HCT116 (cell line): ENCODE measurements around the gene FRAS1. TPM values are rescaled to one million over a fixed set of nuclear protein-coding genes. Genes with fewer than 3 reads are reported as not detected.
"Not testable (repeated sequence)": the region's sequence is repeated elsewhere in the genome, so short reads cannot be mapped to it uniquely, and the experiment has no call there.

Experiments used
- ATAC-seq: fragments of 200-7000 bp; cut with Tn5 transposase; 2 replicates; pipeline ENCODE4 v1.9.1; 2020; ENCODE audit warnings: mild to moderate bottlenecking, moderate library complexity
- BruUV-seq: library from RNA; stranded (reverse); fragments of 400-500 nt; replicated peaks from 2 replicates; lab custom pipeline; 2021; lab: Mats Ljungman, UMichigan
- CTCF ChIA-PET: fragments of 300-600 bp; sonication (Branson Sonifier 250); formaldehyde crosslinking; loops from one replicate; lab custom pipeline; 2021; ENCODE audit warnings: antibody characterized with exemption; lab: Charles Lee
- POLR2A ChIA-PET: fragments of 300-600, 350-600 bp; sonication (Branson Sonifier 250); formaldehyde crosslinking; loops from one replicate; lab custom pipeline; 2021; ENCODE audit warnings: antibody characterized with exemption; lab: Charles Lee
- RAD21 ChIA-PET, 2 experiments: fragments of 300-600 bp; sonication (Branson Sonifier 250); formaldehyde crosslinking; loops; one replicate each; lab custom pipeline; 2023; ENCODE audit warnings: low total read pairs in 2 of 2; ENCODE audit not compliant: uncharacterized antibody in 2 of 2, unreplicated experiment in 2 of 2, low non-redundant PET in 1 of 2; lab: Charles Lee
- DNase-seq: peaks from one replicate; pipeline ENCODE4 v3.0.0-alpha.2; 2010; ENCODE audit warnings: low read depth, low spot score
- H2AFZ ChIP-seq: fragments of 200-600 bp; shearing (Covaris generic), sonication (generic); 2 replicates; pipeline ENCODE4 v1.6.1; 2017; ENCODE audit warnings: low read depth, mixed run types, mixed read lengths, antibody characterized with exemption, low read length; ENCODE audit not compliant: poor library complexity, severe bottlenecking
- H3K27ac ChIP-seq: 2 replicates; pipeline ENCODE4 v1.5.1; 2012; ENCODE audit warnings: low read depth, low read length
- H3K27me3 ChIP-seq: fragments of 200-600 bp; sonication (generic); 2 replicates; pipeline ENCODE4 v1.6.1; 2016; ENCODE audit warnings: mixed run types, low read length, mixed read lengths; ENCODE audit not compliant: insufficient read depth
- H3K36me3 ChIP-seq, 2 experiments: fragments of 200-500 bp in 1 of 2; fragments of 200-600 bp in 1 of 2; sonication (Bioruptor generic) in 1 of 2; sonication (generic) in 1 of 2; 2 replicates each; pipeline versions ENCODE4 v1.5.1 to v1.6.1; 2014 to 2016; ENCODE audit warnings: low read length in 2 of 2, inconsistent platforms in 1 of 2, mixed read lengths in 1 of 2, mixed run types in 1 of 2; ENCODE audit not compliant: insufficient read depth in 2 of 2, control insufficient read depth in 1 of 2
- H3K4me1 ChIP-seq, 2 experiments: fragments of 200-600 bp in 1 of 2; sonication (generic) in 1 of 2; 2 replicates each; pipeline versions ENCODE4 v1.5.1 to v1.6.1; 2012 to 2017; ENCODE audit warnings: low read length in 2 of 2, inconsistent platforms in 1 of 2, mild to moderate bottlenecking in 1 of 2, mixed read lengths in 1 of 2, mixed run types in 1 of 2, moderate library complexity in 1 of 2; ENCODE audit not compliant: insufficient read depth in 2 of 2, control insufficient read depth in 1 of 2
- H3K4me2 ChIP-seq: fragments of 200-600 bp; sonication (generic); 2 replicates; pipeline ENCODE4 v1.6.1; 2017; ENCODE audit warnings: mixed run types, low read length, mixed read lengths
- H3K4me3 ChIP-seq, 2 experiments: fragments of 200-600 bp in 1 of 2; sonication (generic) in 1 of 2; replicated peaks in 1 of 2; 2 replicates each; pipeline ENCODE4 v1.5.1; 2011 to 2016; ENCODE audit warnings: low read length in 2 of 2, control low read depth in 1 of 2, low read depth in 1 of 2, mild to moderate bottlenecking in 1 of 2, mixed read lengths in 1 of 2, mixed run types in 1 of 2
- H3K79me2 ChIP-seq: fragments of 200-600 bp; sonication (generic); 2 replicates; pipeline ENCODE4 v1.6.1; 2017; ENCODE audit warnings: mild to moderate bottlenecking, mixed run types, low read length, moderate library complexity, mixed read lengths; ENCODE audit not compliant: insufficient read depth
- H3K9ac ChIP-seq: fragments of 200-600 bp; sonication (generic); 2 replicates; pipeline ENCODE4 v1.6.1; 2016; ENCODE audit warnings: low read length, mixed read lengths
- H3K9me2 ChIP-seq: fragments of 200-600 bp; sonication (generic), shearing (Covaris generic); 2 replicates; pipeline ENCODE4 v1.6.1; 2017; ENCODE audit warnings: mixed run types, mild to moderate bottlenecking, moderate library complexity; ENCODE audit not compliant: insufficient read depth
- H3K9me3 ChIP-seq, 2 experiments: fragments of 200-500 bp in 1 of 2; fragments of 200-600 bp in 1 of 2; sonication (Bioruptor generic) in 1 of 2; sonication (generic) in 1 of 2; 2 replicates each; pipeline ENCODE4 v1.6.1; 2014 to 2017; ENCODE audit warnings: low read length in 2 of 2, mixed read lengths in 2 of 2, inconsistent platforms in 1 of 2, low read depth in 1 of 2, mild to moderate bottlenecking in 1 of 2, mixed run types in 1 of 2, moderate library complexity in 1 of 2; ENCODE audit not compliant: control insufficient read depth in 1 of 2, insufficient read depth in 1 of 2
- H4K20me1 ChIP-seq: fragments of 200-600 bp; sonication (generic), shearing (Covaris generic); 2 replicates; pipeline ENCODE4 v1.6.1; 2017; ENCODE audit warnings: mixed run types, mild to moderate bottlenecking, moderate library complexity; ENCODE audit not compliant: insufficient read depth
- EZH2phosphoT487 ChIP-seq: fragments of 200-600 bp; IDR thresholded peaks from 2 replicates; pipeline ENCODE4 v1.6.1; 2018; ENCODE audit warnings: antibody characterized with exemption, borderline replicate concordance
- ZFX ChIP-seq: fragments of 450-650 bp; IDR thresholded peaks from 2 replicates; pipeline ENCODE4 v1.6.1; 2017
- intact Hi-C: fragments of 100-400 bp; cut with micrococcal nuclease; formaldehyde crosslinking; loops from 2 replicates; pipeline ENCODE4 v1.10.0; 2022
- total RNA-seq: library from RNA; stranded (reverse); gene quantifications from one replicate; pipeline ENCODE4 v1.2.1, GENCODE V29; 2021; ENCODE audit not compliant: unreplicated experiment
- TF ChIP-seq, protein P1 (sequence below): IDR thresholded peaks from 2 replicates; pipeline ENCODE4 v1.6.1; 2012

The FRAS1 gene
- total RNA-seq, 1 experiment from 2014 or later: 33.5 TPM

DNA sequence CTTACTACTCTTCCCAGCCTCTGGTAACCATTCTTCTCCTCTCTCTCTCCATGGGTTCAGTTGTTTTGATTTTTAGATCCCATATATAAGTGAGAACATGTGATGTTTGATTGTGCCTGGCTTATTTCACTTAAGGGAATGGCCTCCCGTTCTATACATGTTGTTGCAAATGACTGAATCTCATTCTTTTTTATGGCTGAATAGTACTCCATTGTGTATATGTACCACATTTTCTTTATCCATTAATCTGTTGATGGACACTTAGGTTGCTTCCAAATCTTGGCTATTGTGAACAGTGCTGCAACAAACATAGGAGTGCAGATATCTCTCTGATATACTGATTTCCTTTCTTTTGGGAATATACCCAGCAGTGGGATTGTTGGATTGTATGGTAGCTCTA lies 410.1 kb downstream of the FRAS1 start:
- RAD21 ChIA-PET, H2AFZ ChIP-seq: not testable (repeated sequence)

DNA sequence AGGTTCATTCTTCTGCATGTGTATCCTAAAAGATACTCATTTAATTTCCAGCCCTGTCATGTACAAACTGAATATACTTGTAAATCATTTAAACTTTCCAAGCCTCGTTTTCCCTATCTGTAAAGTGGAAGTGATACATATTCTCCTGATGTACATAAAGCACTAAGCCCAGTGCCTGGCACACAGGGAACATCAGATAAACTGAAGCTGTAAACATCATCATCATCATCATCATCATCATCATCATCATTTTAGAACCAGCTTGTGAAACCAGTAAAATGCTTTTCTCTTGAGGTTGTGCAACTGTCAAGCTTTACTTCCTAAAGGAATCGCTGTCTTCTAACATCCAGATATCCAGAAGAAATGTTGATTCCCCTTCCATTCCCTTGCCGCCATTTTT lies 411.1 kb downstream of the FRAS1 start:
- no peak overlapping the region for H3K4me3 ChIP-seq
- no TSS peak for BruUV-seq
- ChIA-PET RAD21 (no interaction called here), POLR2A (no interaction called here), CTCF (no interaction called here)
- H3K9me3 ChIP-seq: no peaks in the 10 kb centered on the region
- H3K9ac ChIP-seq: no peak overlapping the region
- H3K4me2 ChIP-seq: no peak overlapping the region
- no peak overlapping the region for H3K27ac ChIP-seq
- intact Hi-C loops: no loop called here
- peaks cover 2 to 8% of the 10 kb centered on the region in 2 experiments; a peak in 1 of 4 replicates for H3K36me3 ChIP-seq
- no peak for ATAC-seq
- peaks cover 2 to 12% of the 10 kb centered on the region in 2 experiments; a peak in 2 of 4 replicates for H3K4me1 ChIP-seq
- no peaks in the 10 kb centered on the region for H3K79me2 ChIP-seq
- no peaks in the 10 kb centered on the region for H3K9me2 ChIP-seq
- H4K20me1 ChIP-seq: no peaks in the 10 kb centered on the region
- no peak for DNase-seq
- no peaks in the 10 kb centered on the region for H3K27me3 ChIP-seq
- TF ChIP-seq, protein P1, sequence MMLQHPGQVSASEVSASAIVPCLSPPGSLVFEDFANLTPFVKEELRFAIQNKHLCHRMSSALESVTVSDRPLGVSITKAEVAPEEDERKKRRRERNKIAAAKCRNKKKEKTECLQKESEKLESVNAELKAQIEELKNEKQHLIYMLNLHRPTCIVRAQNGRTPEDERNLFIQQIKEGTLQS: no peak
- TF ChIP-seq EZH2phosphoT487 (no peak), ZFX (no peak)
- TF ChIP-seq, all 23 proteins: peak for 0
- no peak overlapping the region for H2AFZ ChIP-seq

More for the DNA sequence above, 410.1 kb downstream of the FRAS1 start:
- DNase-seq, POLR2A ChIA-PET, H3K36me3 ChIP-seq, H3K79me2 ChIP-seq, H3K27me3 ChIP-seq, ATAC-seq, intact Hi-C loops, BruUV-seq, H3K4me3 ChIP-seq, H3K4me2 ChIP-seq, H3K27ac ChIP-seq, H3K9ac ChIP-seq, H4K20me1 ChIP-seq, H3K9me3 ChIP-seq, CTCF ChIA-PET, H3K9me2 ChIP-seq: not testable (repeated sequence)
- H3K4me1 ChIP-seq: peaks cover 2 to 12% of the 10 kb centered on the region in 2 experiments; a peak in 2 of 4 replicates
